AG09319 (cell line): ENCODE results near the gene ATP8B1.

ENCODE experiments used
- DNase-seq: peaks from one replicate; pipeline ENCODE4 v3.0.0-alpha.2; 2010; ENCODE audit warnings: low read depth; ENCODE audit errors: extremely low read depth
- TF ChIP-seq, protein P1 (sequence below): IDR thresholded peaks from 2 replicates; pipeline ENCODE4 v1.5.1; 2011; ENCODE audit warnings: low read depth, mild to moderate bottlenecking, inconsistent platforms, low read length, moderate library complexity

The ATP8B1 gene

GRCh38 chr18:57762686-57763085 is 40.4 kb downstream of the ATP8B1 start:
- TF ChIP-seq, protein P1, sequence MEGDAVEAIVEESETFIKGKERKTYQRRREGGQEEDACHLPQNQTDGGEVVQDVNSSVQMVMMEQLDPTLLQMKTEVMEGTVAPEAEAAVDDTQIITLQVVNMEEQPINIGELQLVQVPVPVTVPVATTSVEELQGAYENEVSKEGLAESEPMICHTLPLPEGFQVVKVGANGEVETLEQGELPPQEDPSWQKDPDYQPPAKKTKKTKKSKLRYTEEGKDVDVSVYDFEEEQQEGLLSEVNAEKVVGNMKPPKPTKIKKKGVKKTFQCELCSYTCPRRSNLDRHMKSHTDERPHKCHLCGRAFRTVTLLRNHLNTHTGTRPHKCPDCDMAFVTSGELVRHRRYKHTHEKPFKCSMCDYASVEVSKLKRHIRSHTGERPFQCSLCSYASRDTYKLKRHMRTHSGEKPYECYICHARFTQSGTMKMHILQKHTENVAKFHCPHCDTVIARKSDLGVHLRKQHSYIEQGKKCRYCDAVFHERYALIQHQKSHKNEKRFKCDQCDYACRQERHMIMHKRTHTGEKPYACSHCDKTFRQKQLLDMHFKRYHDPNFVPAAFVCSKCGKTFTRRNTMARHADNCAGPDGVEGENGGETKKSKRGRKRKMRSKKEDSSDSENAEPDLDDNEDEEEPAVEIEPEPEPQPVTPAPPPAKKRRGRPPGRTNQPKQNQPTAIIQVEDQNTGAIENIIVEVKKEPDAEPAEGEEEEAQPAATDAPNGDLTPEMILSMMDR = no peak
- no peak for DNase-seq

- TF ChIP-seq, protein P1 = no peak
- DNase-seq = no peak
These were observed 43.5 kb downstream of the ATP8B1 start for GRCh38 chr18:57759650-57760049.

DNA sequence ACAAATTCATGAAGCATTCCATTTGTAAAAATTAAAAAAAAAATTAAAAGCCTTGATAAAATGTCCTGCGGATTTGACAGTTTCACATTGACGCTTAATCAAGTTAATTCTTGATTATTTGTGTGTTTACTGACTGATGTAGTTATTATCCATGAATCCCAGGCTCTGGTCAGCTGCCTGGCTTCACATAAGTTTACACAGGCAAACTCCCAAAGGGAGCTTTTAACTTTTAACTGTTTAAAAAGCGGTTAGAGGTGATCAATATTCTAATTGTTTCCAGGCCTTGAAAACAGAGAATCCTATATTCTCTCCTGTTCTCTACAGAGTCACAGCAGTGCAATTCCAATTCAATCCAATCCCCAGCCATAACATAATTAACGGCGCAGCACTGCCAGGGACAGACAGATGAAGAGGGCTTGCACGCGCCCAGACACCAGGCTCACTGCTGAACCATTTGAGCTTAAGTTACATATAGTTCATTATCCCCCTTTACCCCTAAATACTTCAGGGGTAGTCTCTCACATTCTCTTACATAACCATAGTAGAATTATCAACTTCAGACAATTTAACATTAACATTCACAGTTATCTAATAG is 47.5 kb downstream of the ATP8B1 start:
- TF ChIP-seq, protein P1 = no peak
- no peak for DNase-seq

- TF ChIP-seq, protein P1 = no peak
- DNase-seq = no peak
These were observed 48.4 kb downstream of the ATP8B1 start for GRCh38 chr18:57754577-57755338.

GRCh38 chr18:57753063-57753462 is 50.1 kb downstream of the ATP8B1 start:
- TF ChIP-seq, protein P1 = no peak
- DNase-seq = no peak

- no peak for DNase-seq
- TF ChIP-seq, protein P1 = no peak
These were observed 53.5 kb downstream of the ATP8B1 start for GRCh38 chr18:57749604-57749970.

GRCh38 chr18:57748770-57749603 is 54.1 kb downstream of the ATP8B1 start:
- DNase-seq = no peak
- TF ChIP-seq, protein P1 = no peak
